Neutrophil (primary cell): ENCODE results near the gene DLG5.
A peak's percentile ranks its signal among the peaks of the same experiment; 100 is the strongest.

Experiments used
- H3K27ac ChIP-seq: fragments of 200-600 bp; sonication (generic); 2 replicates; pipeline ENCODE4 v1.5.1; 2016; ENCODE audit warnings: mild to moderate bottlenecking, moderate library complexity
- H3K27me3 ChIP-seq: fragments of 200-600 bp; sonication (generic); 2 replicates; pipeline ENCODE4 v1.6.0; 2016; ENCODE audit warnings: mild to moderate bottlenecking
- H3K36me3 ChIP-seq: fragments of 200-600 bp; sonication (generic); 2 replicates; pipeline ENCODE4 v1.5.1; 2017
- H3K4me1 ChIP-seq, 2 experiments: fragments of 200-600 bp in 1 of 2; sonication (generic) in 1 of 2; 1 replicate in 1 of 2; 2 replicates in 1 of 2; pipeline versions ENCODE4 v1.5.1 to v1.6.1; 2013 to 2016; ENCODE audit warnings: low read depth in 1 of 2, low read length in 1 of 2, mild to moderate bottlenecking in 1 of 2, moderate library complexity in 1 of 2; ENCODE audit not compliant: control insufficient read depth in 1 of 2, insufficient read depth in 1 of 2
- H3K4me3 ChIP-seq, 2 experiments: fragments of 200-600 bp in 1 of 2; sonication (generic) in 1 of 2; 1 replicate in 1 of 2; 2 replicates in 1 of 2; pipeline ENCODE4 v1.5.1; 2013 to 2016; ENCODE audit warnings: low read depth in 1 of 2, low read length in 1 of 2, mild to moderate bottlenecking in 1 of 2, moderate library complexity in 1 of 2
- H3K9me3 ChIP-seq: fragments of 200-600 bp; sonication (generic); 2 replicates; pipeline ENCODE4 v1.5.1; 2016
- CTCF ChIP-seq: fragments of 200-600 bp; sonication (generic); IDR thresholded peaks from 2 replicates; pipeline ENCODE4 v1.5.1; 2016; ENCODE audit warnings: antibody characterized with exemption

DLG5 gene

GRCh38 chr10:77854115-77854514 is 72.4 kb downstream of the DLG5 start:
- H3K27ac ChIP-seq: no peak overlapping the region

GRCh38 chr10:77853256-77853655 is 73.3 kb downstream of the DLG5 start:
- no peaks in the 10 kb centered on the region for H3K36me3 ChIP-seq
- no peaks in the 10 kb centered on the region for H3K27me3 ChIP-seq
- H3K27ac ChIP-seq: no peak overlapping the region
- H3K4me1 ChIP-seq: no peaks in the 10 kb centered on the region
- H3K9me3 ChIP-seq: no peaks in the 10 kb centered on the region
- H3K4me3 ChIP-seq: no peak overlapping the region
- no peak for TF ChIP-seq CTCF

More at GRCh38 chr10:77854115-77854514, 72.4 kb downstream of the DLG5 start:
- no peaks in the 10 kb centered on the region for H3K27me3 ChIP-seq
- H3K4me1 ChIP-seq: no peaks in the 10 kb centered on the region
- no peak overlapping the region for H3K4me3 ChIP-seq
- no peaks in the 10 kb centered on the region for H3K36me3 ChIP-seq
- no peaks in the 10 kb centered on the region for H3K9me3 ChIP-seq
- TF ChIP-seq CTCF: no peak

GRCh38 chr10:77850620-77851231 is 75.8 kb downstream of the DLG5 start:
- Histone ChIP-seq H3K4me1 (peaks cover 0 to 7% of the 10 kb centered on the region in 2 experiments), H3K36me3 (no peaks in the 10 kb centered on the region), H3K27ac (no peak overlapping the region), H3K9me3 (no peaks in the 10 kb centered on the region), H3K4me3 (no peak overlapping the region), H3K27me3 (no peaks in the 10 kb centered on the region)
- TF ChIP-seq CTCF: no peak

- Histone ChIP-seq H3K36me3 (no peaks in the 10 kb centered on the region), H3K4me1 (peaks cover 0 to 7% of the 10 kb centered on the region in 2 experiments), H3K4me3 (no peak overlapping the region), H3K9me3 (no peaks in the 10 kb centered on the region), H3K27me3 (no peaks in the 10 kb centered on the region), H3K27ac (no peak overlapping the region)
- TF ChIP-seq CTCF: no peak
Measured at GRCh38 chr10:77849039-77849664, 77.4 kb downstream of the DLG5 start.

GRCh38 chr10:77846718-77847311 is 79.7 kb downstream of the DLG5 start:
- TF ChIP-seq CTCF: peak; percentile 91
- Histone ChIP-seq H3K4me3 (no peak overlapping the region), H3K4me1 (peaks cover 0 to 7% of the 10 kb centered on the region in 2 experiments), H3K9me3 (no peaks in the 10 kb centered on the region), H3K27me3 (no peaks in the 10 kb centered on the region), H3K27ac (no peak overlapping the region), H3K36me3 (no peaks in the 10 kb centered on the region)
